Pons (tissue), 1 donor: ENCODE data around the gene RANBP10.

Experiments used
- DNase-seq: peaks from one replicate; pipeline ENCODE4 v3.0.0-alpha.2; 2016; ENCODE audit warnings: low spot score

The RANBP10 gene

DNA sequence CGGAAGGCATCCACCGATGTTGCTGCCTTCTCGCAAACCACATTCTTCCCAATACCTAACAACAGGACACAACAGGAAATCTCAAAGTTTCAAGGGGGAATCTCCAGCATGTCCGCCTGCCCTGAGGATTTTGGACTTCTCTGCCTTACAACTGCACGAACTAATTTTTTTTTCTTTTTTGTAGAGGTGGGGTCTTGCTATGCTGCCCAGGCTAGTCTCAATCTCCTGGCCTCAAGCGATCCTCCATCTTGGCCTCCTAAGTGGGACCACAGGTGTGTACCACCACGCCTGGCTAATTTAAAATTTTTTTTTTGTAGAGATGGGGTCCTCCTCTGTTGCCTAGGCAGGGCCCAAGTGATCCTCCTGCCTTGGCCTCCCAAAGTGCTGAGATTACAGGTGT is 130.4 kb downstream of the RANBP10 start:
- no peak for DNase-seq

DNA sequence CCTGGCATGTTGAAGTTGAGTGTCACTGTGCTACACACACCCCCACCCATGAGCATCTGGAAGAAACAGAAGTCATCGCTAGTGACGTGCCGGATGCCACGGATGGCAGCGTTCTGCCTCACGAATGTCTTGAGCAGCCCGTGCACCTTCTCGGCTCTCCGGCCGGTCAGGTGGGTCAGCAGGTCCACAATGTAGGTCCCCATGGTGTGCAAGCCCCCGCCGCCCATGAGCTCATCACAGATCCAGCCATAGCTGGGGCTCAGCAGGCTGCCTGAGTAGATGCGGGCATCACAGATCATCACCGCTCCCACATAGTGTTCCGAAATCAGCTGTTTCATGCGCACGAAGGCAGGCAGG is 130.8 kb downstream of the RANBP10 start:
- no peak for DNase-seq

DNA sequence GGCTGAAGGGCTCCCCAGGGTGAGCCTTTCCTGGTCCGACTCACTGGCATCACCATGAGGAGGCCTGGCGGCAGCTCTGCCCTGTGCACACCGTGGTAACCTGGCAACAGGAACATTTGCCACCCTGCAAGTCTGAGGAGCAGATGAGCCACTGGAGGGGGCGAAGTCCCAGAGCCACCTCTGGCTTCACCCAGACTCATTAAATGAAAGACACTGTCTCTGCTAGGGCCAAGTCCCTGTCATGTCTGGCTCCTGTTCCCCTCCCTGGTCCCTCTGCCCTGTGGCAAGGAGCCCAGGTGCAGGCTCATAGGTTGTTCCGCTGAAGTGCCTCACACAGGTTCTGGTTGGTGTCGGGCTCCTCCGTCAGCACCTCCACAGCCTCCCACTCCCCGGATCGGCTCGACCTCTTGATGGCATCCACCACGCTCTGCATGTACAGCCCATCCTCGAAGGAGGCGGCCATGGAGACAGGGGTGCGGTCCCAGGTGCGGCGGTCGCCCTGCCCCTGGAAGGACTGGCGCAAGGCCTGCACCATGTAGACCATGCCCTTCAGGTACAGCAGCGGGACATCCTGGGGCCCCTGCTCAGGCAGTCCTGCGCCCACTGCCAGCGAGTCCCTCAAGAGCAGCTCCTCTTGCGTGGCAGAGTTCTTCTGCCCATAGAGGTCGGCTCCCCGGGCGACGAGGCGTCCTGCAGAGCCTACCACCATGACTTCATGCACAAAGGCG is 131.3 kb downstream of the RANBP10 start:
- DNase-seq, result no peak

DNA sequence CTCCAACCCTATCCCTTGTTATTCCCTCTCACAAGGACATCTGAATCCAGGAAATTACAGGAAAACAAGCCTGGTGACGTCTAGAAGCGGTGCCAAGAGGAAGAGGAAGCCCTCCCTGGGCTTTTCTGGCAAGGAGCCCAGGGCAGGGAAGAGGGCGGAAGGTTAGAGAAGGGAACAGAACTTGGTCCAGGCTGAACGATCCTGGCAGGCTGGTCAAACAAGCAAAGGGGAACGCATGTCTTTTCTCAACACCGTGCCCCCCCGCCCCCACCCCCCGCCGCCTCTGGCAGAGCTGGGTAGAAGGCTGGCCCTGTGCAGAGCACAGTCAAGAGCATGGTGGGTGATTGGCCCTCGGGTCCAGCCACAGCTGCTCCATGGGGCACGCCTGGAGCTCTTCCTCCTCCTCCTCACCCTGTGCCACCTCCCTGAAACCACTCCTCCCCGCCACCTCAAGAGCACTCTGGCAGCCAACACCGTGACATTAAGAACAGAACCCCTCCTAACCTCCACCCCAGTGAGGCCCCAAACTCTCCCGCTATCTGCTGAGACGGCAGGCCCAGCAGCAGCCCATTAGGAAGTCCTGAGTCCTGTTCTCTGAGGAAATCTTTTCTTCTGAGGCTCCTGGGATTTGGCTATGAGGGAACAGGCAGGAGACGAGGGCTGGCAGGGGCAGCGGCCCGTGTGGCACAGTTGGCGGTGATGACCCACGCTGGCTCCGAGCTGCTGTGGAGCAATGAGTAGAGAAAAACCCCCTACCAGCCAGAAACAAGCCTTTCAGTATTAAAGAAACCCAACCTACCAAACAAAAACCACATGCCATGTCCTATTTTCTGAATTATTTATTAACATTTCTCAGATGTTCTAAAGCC is 132.4 kb downstream of the RANBP10 start:
- DNase-seq, result peak; percentile 74
